ENCODE measurements around the gene MICAL3.

DNA sequence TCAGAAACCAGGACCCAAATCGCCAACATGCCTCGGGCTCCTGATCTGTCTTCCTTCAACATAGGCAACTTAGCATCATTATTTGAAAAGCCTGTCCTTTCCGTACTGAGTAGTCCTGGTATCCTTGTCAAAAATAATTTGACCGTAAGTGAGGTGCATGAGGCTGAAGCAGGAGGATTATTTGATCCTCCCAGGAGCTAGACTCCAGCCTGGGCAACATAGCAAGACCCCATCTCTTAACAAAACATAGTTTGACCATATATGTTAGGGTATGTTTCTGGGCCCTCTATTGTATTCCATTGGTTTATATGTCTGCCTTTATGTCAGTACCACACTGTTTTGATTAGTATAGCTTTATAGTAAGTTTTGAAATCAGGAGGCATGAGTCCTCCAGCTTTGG, 112.5 kb downstream of the MICAL3 start:
- TF ChIP-seq POLR2AphosphoS5 (IDR thresholded peaks at IDR 0.05; ENCODE audit: low read depth, low read length), result no peak
- TF ChIP-seq TAF1 (IDR thresholded peaks at IDR 0.05; ENCODE audit: borderline replicate concordance, insufficient read depth, low read length), result no peak

Measured in PFSK-1 (cell line).